Activated T-helper 1 cell treated with anti-CD3 and anti-CD28 coated beads, Interleukin-2, amount 50 U/mL, for 16 hours (primary cell): ENCODE measurements around the gene TMEM120A.

Source experiments
- DNase-seq, 2 donors: peaks; one replicate each; pipeline ENCODE4 v3.0.0-alpha.2; 2020; ENCODE audit warnings: low read depth in 1 of 2, low spot score in 1 of 2

Gene TMEM120A

DNA sequence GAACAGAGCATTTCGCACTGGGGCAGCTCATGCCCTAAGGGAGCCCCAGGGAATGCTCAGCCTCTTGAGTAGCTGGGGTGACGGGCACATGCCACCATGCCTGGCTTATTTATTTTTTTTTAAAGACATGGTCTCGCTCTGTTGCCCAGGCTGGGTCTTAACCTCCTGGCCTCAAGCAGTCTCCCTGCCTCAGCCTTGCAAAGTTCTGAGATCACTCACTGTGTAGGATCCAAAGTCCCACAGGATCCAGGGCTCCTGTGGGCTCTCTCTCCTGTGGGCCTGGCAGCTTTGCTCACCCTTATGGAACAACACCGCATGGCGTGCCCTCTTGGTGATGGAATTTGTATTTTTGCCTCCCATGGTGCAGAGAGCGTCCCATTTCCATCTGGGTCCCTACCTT lies 34.0 kb downstream of the TMEM120A start:
- DNase-seq, result no peak

DNA sequence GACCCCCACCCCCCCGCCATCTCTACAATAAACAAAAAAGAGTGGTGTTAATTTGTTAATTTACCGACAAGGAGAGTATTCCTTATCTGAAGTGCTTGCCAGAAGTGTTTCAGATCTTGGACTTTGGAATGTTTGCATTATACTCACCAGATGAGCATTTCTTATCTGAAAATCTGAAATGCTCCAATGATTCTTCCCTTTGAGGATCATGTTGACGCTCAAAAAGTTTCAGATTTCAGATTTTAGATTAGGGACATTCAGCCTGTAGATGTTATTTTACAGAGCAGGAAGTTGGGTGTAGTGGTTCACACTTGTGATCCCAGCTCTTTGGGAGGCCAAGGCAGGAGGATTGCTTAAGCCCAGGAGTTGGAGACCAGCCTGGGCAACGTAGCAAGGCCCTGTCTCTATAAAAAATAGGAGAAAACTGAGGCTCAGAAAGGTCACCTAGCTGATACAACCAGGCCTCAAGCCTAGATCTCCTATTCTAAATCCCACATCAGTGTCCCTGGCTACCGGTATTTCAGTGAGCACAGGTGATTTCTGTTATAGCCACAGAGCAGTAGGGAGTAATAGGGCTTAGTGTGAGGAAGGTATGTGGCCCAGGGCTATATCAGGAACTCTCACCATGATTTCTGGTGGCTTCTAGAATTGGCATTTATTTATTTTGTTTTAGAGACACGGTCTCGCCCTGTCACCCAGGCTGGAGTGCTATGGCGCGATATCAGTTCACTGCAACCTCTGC lies 35.4 kb downstream of the TMEM120A start:
- DNase-seq, result no peak

DNA sequence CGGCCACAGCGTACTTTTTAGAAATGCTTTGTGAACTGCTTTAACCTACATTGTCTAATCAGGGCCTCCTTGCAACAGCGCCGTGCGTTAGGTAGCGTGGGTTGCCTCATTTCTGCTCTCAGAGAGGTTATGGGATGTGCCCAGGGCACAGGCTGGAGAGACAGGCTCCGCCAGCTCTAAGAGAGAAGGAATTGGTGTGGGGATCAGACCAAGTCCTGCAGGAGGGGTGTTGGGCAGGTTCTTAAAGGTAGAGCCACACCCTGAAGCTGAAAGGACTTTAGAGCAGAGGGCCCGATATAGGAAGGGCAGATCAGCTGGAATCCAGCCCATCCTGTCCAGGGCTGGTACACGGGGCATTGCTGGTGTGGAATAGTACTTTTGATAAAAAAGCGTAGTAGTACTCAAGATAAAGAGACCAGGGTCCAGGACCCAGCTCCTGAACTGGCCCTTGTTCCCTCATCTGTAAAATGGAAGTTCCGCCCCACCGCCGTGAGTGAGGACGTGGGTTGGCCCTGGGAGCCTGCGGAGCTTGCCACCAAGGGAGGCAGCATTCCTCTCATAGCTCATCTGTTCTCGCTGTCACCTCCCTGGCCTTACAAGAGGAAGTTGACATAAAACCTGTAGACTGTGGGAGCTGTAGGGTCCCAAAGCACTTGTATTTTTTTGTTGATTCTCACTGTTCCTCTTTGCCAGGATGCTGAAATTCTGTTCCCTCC lies 37.2 kb downstream of the TMEM120A start:
- no peak for DNase-seq

DNA sequence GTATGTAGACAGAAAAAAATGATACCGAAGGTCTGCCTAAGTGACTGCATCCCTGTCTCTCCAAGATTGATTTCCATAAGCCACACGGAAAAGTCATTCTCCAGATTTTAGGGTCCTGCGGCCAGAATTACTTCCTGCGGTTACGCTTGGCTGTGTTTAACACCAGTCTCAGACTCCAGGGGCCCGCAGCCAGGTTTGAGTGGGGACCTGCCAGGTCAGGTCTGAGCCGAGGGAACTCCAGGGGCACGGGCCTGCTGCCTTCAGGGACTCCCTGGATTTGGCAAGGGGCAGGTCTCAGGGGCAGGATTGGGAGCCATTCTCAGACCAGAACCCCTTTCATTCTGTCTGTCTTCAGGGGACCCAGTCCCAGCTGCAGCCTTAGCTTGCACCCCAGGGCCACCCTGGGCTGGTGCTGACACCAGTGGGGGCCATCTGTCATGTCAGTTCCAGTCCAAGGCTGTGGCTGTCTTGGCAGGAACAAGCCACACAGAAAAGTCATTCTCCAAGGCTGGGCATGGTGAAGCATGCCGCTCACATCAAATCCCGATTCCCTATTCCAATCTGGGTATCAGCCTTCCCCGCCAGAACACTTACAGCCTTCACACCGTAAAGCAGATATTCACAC lies 39.0 kb downstream of the TMEM120A start:
- DNase-seq, result no peak

DNA sequence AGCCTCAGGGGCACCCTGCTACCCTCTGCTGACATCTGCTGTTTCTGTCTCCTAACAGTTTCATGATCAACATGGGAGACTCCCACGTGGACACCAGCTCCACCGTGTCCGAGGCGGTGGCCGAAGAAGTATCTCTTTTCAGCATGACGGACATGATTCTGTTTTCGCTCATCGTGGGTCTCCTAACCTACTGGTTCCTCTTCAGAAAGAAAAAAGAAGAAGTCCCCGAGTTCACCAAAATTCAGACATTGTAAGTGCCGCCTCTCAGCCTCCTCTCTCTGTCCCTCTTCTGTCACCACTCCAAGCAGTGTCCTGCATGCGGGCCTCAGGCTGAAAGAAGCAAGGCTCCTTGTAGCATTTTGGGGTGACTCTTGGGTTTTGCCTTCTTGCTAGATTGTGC lies 40.5 kb downstream of the TMEM120A start:
- DNase-seq, result no peak

DNA sequence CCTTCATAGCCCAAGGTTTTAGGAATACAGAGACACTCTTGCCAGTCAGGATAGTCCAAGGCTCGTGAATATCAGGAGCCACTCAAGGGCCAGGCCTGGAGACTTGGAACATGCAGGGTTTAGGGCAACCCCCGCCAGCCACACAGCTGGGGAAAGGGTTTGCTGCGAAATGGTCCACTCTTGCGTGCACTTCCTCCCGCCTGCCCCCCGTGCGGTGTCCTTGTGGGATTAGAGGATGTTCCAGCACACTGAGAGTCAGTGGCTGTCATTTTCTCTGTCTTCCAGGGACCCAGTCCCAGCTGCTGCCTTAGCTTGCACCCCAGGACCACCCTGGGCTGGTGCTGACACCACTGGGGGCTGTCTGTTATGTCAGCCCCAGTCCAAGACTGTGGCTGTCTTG lies 41.0 kb downstream of the TMEM120A start:
- no peak for DNase-seq

DNA sequence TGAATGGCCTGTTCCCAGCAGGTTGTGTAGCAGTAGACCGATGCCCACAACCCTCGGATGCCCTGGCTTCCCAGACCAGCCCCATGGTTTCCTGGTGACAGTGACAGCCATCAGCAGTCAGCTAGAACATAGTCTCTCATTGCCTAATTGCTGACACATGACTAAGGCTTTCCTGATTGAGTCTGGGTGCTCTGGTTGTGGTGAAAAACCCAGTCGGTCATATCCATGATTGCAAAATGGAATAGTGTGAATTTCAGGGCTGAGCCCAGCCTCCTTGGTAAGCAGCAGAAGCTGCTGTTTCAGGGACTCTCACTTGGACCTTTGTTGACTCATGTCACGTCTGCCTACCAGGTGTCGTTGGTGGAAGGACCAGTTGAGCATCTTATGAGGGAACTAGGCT lies 42.9 kb downstream of the TMEM120A start:
- no peak for DNase-seq

DNA sequence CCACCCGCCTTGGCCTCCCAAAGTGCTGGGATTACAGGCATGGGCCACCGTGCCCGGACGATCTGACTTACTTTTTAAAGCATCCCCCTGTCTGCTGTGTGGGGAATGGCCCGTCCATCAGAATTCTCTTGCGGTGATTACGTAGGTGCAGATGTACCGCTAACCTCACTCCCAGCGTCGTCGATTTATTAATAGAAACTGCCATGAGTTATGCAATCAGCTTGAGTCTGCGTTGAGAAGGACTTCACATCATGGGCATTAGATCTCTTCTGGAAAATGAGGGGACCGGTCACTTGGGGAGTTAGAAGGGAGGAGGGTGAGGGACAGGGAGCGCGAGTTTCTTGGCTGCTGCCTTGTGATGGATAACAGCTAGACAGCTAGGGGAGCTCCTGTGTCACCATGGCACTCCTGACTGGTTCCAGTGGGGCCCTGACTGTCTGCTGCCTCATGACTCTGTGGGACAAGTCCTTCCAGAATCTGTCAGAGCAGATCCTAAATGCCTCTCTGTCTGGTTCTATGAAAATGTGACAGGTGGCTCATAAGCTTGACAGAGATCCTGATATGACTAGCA lies 44.2 kb downstream of the TMEM120A start:
- no peak for DNase-seq

DNA sequence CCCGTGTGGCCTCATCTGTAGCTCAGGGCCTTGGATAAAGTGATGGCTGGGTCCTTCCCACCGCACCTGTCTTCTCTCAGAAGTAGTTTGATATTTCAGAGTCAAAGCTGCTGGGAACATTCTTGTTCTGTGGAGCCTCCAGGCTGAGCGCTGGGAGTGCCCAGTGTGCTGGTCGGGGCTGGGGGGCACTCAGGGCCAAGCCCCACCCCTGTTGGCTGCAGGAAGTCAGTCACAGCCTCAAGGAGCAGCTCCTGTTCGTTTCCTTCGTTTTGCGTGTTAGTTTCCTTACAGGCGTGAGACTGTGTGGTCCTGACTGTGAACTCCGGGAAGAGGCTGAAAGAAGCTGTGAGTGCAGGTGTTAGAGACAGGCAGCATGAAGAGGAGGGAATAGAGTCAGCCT lies 46.2 kb downstream of the TMEM120A start:
- DNase-seq, result no peak

DNA sequence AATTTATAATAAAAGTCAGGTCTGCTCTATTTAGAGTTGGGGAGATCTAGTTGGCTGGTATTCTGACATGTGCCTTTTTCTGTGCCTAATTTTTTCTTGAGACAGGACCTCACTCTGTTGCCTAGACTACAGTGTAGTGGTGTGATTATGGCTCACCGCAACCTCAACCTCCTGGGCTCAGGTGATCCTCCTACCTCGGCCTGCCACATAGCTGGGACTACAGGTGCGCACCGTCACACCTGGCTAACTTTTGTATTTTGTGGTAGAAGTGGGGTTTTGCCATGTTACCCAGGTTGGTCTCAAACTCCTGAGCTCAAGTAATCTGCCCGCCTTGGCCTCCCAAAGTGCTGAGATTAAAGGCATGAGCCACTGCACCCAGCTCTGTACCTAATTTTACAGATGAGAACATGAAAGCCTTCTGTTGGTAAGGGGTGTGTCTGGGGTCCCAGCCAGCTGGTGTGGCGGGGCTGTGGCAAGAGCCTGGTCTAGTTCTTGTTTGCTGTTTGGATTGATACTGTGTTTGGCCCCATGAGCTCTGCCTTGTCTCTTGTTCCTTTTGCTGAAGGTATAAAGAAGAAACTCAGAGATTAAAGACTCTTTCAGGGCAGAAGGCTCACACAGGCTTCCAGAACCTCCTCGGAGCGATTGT lies 48.1 kb downstream of the TMEM120A start:
- DNase-seq, result no peak

DNA sequence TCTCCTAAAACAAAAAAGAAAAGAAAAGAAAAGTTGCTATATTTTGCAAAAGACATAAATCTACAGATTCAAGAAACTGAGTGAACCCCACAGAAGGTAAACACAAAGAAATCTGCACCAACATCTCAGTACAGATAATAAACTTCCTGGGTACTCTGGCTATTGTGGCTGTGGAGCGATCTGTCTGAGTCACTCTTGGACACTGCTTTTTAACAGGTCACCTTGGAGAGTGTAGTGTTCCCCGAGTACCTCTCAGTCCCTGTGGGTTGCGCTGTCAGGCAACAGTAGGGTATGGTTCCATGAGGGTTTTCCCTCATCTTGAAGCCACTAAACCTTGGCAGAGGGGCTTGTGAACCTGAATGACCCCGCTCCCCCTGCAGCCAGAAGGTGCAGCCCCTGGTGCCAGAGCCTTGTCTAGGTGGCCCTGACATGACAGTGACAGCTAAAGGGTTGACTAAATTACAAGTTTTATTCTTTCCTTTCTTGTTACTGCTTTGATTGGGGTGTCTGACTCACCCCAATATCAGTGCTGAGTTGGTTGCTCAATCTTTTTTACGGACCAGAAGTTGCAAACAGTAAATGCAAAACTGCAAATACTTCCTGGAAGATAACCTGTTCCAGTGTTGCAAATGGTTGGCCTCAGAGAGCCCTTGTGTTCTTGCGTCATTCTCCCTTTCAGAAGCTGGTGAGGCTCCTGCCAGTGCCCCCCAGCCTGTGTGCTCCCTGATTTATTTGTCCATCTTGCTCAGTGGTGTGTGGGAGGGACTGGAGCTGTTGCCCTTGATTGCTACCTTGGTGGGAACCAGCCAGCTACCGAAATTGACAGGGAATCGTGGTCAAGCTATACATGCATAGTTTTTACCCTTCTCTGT lies 48.9 kb downstream of the TMEM120A start:
- no peak for DNase-seq

DNA sequence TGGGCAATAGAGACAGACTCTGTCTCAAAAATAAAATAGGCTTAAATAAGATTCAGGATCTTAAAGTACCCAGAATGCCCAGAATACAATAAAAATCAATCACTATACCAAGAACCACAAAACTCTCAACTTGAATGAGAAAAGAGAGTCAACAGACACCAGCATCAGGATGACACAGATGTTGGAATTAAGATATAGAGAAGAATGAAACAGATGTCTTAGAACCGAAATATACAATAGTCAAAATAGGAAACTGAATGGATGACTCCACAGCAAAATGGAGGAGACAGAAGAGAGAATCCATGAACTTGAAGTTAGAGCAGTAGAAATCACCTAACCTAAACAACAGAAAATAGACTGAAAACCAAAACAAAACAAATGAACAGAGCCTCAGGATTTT lies 49.9 kb downstream of the TMEM120A start:
- DNase-seq, result no peak

DNA sequence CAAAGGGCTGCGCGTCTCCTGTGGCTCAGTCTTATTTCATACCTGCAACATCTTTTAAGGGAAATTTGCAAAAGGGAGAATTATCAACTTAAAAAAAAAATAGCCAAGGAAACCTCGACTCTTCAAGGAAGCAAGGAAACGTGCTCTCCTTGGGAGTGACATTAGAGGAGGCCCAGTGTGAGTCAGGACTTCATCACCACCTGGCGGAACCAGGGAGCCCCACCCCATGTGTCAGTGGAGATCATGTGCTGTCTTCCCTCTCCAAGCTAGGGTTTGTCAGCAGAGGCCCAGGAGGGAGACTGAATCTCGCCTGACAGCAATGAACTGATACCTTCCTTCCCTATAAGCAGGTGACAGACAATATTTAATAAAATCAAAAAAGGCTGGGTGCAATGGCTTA lies 50.5 kb downstream of the TMEM120A start:
- DNase-seq, result no peak

DNA sequence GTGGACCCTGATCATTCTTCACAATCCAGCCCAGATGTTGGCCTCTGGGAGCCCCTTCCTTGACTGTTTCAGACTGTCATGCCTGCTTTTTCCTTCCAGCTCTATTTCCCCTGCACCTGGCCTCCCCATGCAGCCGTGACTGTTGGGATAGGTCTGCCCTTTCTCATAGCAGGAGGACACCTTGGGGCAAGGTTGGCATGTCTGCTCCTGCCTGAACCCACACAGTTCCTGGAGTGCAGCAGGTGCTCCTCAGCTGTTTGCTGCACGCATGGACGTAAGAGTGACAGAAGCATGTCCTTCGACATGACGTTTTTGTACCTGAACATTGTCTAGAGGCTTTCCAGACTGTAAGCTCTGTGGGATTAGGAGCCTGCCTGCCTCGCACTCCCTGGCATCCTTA lies 55.5 kb downstream of the TMEM120A start:
- DNase-seq, result no peak

DNA sequence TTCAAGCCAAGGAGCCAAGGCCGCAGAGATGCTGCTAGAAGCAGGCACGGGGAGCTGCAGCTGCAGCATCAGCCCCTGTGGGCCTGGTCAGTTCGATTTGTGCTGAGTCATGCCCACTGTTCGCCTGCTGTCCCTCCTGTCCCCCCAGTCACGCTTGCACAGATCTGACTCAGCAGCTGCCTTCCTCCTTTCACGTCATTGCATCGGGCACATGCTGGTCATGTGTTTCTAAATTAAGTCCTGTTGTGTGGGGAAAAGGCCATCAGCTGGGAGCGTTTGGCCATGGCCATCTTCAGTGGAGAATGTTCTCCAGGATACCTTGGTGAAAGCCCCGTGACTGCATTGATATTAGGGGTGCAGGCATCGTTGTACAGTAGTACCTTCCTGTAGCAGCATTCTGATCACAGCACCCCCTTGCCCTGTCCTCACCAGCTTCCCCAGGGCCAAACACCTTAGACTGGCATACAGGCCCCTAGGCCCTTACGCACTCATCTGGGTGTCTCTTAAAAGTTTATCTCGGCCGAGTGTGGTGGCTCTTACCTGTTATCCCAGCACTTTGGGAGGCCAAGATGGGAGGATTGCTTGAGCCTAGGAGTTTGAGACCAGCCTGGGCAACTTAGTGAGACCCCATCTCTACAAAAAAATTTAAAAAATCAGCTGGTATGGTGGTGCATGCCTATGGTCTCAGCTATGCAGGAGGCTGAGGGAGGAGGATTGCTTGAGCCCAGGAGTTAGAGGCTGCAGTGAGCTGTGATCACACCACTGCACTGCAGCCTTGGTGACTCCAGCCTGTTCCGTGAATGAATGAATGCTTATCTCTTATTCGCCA lies 56.2 kb downstream of the TMEM120A start:
- DNase-seq, result no peak
